KMS-11 (cell line): ENCODE data around the gene DCT.

Source experiments
- H2AFZ ChIP-seq: fragments of 200-600 bp; sonication (generic); 2 replicates; pipeline ENCODE4 v1.6.1; 2016; ENCODE audit warnings: antibody characterized with exemption, mixed run types, low read depth
- H3K27ac ChIP-seq: fragments of 200-600 bp; sonication (generic); 2 replicates; pipeline ENCODE4 v1.6.1; 2016; ENCODE audit warnings: mild to moderate bottlenecking, mixed run types
- H3K27me3 ChIP-seq: fragments of 200-600 bp; sonication (generic); 2 replicates; pipeline ENCODE4 v1.6.1; 2017; ENCODE audit warnings: mild to moderate bottlenecking, low read depth, mixed run types, moderate library complexity; ENCODE audit not compliant: insufficient read depth
- H3K36me3 ChIP-seq: fragments of 200-600 bp; sonication (generic); 2 replicates; pipeline ENCODE4 v1.6.1; 2017; ENCODE audit warnings: mild to moderate bottlenecking, mixed run types; ENCODE audit not compliant: insufficient read depth
- H3K4me1 ChIP-seq: fragments of 200-600 bp; sonication (generic); 2 replicates; pipeline ENCODE4 v1.6.1; 2016; ENCODE audit warnings: mild to moderate bottlenecking, low read depth, mixed run types; ENCODE audit not compliant: poor library complexity, severe bottlenecking
- H3K4me2 ChIP-seq: fragments of 200-600 bp; sonication (generic); 2 replicates; pipeline ENCODE4 v1.7.0; 2016; ENCODE audit warnings: mild to moderate bottlenecking, mixed run types
- H3K4me3 ChIP-seq: fragments of 200-600 bp; sonication (generic); IDR thresholded peaks from 2 replicates; pipeline ENCODE4 v1.6.1; 2017; ENCODE audit warnings: low read depth, low read length, mixed read lengths; ENCODE audit not compliant: insufficient read depth
- H3K79me2 ChIP-seq: fragments of 200-600 bp; sonication (generic); 2 replicates; pipeline ENCODE4 v1.6.1; 2016; ENCODE audit warnings: low read depth, mixed run types; ENCODE audit not compliant: insufficient read depth
- H3K9ac ChIP-seq: fragments of 200-600 bp; sonication (generic); 2 replicates; pipeline ENCODE4 v1.6.1; 2016; ENCODE audit warnings: mild to moderate bottlenecking, mixed run types
- H4K20me1 ChIP-seq: fragments of 200-600 bp; sonication (generic); 2 replicates; pipeline ENCODE4 v1.6.1; 2016; ENCODE audit warnings: mild to moderate bottlenecking, mixed run types; ENCODE audit not compliant: insufficient read depth
- TF ChIP-seq, protein P1 (sequence below): fragments of 200-600 bp; sonication (generic); conservative IDR thresholded peaks from 2 replicates; pipeline ENCODE4 v1.6.1; 2017; ENCODE audit warnings: low read depth, mild to moderate bottlenecking, antibody characterized with exemption, low read length, moderate library complexity, mixed read lengths

The DCT gene

DNA sequence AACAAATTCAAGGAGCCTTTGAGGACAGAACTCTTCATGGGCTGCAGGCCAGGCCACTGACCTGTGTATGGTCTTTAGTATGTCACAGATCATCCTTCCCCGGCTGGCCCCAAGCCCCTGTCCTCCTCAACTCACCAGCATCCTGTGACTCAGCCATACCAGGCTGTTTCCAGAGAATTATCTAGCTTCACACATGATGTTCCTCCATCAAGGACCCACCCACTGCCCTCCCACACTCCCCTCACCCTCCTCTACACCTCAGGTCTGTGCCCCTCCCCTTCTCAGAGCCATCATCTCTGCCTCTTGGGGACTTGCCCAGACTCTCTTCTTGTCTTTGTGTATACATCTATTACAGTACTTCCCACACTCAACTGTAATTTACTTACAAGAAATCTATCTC lies 14.7 kb downstream of the DCT start:
- TF ChIP-seq, protein P1, sequence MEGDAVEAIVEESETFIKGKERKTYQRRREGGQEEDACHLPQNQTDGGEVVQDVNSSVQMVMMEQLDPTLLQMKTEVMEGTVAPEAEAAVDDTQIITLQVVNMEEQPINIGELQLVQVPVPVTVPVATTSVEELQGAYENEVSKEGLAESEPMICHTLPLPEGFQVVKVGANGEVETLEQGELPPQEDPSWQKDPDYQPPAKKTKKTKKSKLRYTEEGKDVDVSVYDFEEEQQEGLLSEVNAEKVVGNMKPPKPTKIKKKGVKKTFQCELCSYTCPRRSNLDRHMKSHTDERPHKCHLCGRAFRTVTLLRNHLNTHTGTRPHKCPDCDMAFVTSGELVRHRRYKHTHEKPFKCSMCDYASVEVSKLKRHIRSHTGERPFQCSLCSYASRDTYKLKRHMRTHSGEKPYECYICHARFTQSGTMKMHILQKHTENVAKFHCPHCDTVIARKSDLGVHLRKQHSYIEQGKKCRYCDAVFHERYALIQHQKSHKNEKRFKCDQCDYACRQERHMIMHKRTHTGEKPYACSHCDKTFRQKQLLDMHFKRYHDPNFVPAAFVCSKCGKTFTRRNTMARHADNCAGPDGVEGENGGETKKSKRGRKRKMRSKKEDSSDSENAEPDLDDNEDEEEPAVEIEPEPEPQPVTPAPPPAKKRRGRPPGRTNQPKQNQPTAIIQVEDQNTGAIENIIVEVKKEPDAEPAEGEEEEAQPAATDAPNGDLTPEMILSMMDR, result no peak
- no peaks in the 10 kb centered on the region for H3K36me3 ChIP-seq

DNA sequence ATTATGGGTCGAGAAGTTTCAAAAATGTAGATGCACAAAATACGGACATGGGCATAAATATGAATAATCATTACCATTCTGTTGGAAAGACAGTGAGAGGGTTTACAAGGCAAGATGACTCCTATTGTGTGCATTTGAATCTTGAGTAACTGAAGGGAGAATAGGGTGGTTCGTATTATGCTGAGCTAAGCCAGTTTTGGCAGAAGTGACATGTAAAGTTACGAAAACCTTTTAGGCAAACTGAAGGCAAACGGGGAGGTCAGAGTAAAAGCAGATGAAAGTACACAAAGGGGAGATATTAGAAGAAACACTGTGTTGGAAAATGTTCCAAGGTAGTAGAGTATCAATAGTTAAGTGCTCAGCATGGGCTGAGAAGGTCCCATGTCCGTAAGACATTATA lies 16.8 kb downstream of the DCT start:
- TF ChIP-seq, protein P1, result no peak
- Histone ChIP-seq H3K79me2 (no peaks in the 10 kb centered on the region), H3K27ac (no peak overlapping the region), H3K4me3 (no peak overlapping the region), H3K27me3 (no peaks in the 10 kb centered on the region), H3K4me1 (no peaks in the 10 kb centered on the region), H4K20me1 (no peaks in the 10 kb centered on the region), H3K4me2 (no peak overlapping the region), H2AFZ (no peak overlapping the region), H3K36me3 (no peaks in the 10 kb centered on the region), H3K9ac (no peak overlapping the region)

More for the DNA sequence above, 14.7 kb downstream of the DCT start:
- Histone ChIP-seq H3K27ac (no peak overlapping the region), H4K20me1 (no peaks in the 10 kb centered on the region), H3K79me2 (no peaks in the 10 kb centered on the region), H3K4me3 (no peak overlapping the region), H3K9ac (no peak overlapping the region), H3K4me2 (no peak overlapping the region), H3K27me3 (no peaks in the 10 kb centered on the region), H2AFZ (no peak overlapping the region), H3K4me1 (no peaks in the 10 kb centered on the region)

DNA sequence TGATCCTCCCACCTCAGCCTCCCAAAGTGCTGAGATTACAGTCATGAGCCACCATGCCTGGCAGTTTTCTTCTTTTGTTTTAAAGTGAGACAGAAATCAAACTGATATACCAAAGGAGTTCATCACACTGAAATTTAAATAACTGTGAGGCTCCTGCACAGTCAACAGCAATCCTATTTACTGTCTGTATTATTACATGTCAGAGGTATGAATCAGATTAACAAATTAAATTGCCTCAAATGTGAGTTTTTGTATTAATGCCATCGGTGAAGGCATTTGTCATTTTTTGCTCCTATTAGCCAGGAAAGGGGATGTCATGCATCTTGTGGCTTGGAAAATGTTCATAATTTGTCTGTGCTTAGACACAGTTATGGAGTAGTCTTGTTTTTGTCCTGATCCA lies 20.4 kb downstream of the DCT start:
- Histone ChIP-seq H3K4me3 (no peak overlapping the region), H3K79me2 (no peaks in the 10 kb centered on the region), H4K20me1 (no peaks in the 10 kb centered on the region), H3K9ac (no peak overlapping the region), H3K4me2 (no peak overlapping the region), H3K36me3 (no peaks in the 10 kb centered on the region), H3K27ac (no peak overlapping the region), H3K27me3 (no peaks in the 10 kb centered on the region), H2AFZ (no peak overlapping the region), H3K4me1 (no peaks in the 10 kb centered on the region)
- TF ChIP-seq, protein P1, result no peak

DNA sequence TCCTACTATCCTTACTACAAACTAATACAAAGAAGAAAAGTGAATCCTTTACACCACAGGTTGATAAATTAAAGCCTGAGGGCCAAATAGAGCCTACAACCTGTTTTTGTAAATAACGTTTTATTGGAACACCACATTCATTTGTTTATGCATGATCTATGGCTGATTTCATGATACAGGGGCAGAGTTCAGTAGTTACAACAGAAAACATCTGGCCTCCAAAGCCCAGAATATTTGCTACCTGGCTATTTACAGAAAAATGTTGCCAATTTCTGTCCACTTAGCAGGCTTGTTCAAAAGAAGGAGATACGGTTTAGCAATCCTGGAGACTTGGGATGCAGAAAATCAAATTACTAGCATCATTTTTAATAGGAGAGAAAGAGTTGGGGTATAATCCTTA lies 24.1 kb downstream of the DCT start:
- no peak overlapping the region for H3K4me2 ChIP-seq
- no peaks in the 10 kb centered on the region for H3K27me3 ChIP-seq
- no peak overlapping the region for H3K4me3 ChIP-seq
- no peak overlapping the region for H3K27ac ChIP-seq
- H2AFZ ChIP-seq, result no peak overlapping the region
- TF ChIP-seq, protein P1, result no peak
- no peaks in the 10 kb centered on the region for H3K36me3 ChIP-seq
- no peaks in the 10 kb centered on the region for H3K79me2 ChIP-seq
- no peaks in the 10 kb centered on the region for H3K4me1 ChIP-seq
- no peaks in the 10 kb centered on the region for H4K20me1 ChIP-seq
- no peak overlapping the region for H3K9ac ChIP-seq

DNA sequence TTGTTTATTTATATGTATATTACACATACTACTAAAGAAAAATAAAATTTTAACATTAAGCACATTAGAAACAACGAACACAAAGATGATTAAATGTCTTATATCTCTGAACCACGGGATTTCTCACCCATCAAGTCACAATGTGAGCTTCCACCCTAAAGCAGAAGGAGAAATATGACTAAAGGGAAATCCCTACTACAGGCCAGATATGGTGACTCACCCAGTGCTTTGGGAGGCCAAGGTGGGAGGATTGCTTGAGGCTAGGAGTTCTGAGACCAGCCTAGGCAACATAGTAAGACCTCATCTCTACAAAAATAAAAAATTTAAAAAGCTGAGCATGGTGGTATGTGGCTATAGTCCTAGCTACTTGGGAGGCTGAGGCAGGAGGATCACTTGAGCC lies 24.6 kb downstream of the DCT start:
- TF ChIP-seq, protein P1, result no peak
- H3K4me1 ChIP-seq, result no peaks in the 10 kb centered on the region
- H2AFZ ChIP-seq, result no peak overlapping the region
- H3K27me3 ChIP-seq, result no peaks in the 10 kb centered on the region
- no peak overlapping the region for H3K9ac ChIP-seq
- H3K36me3 ChIP-seq, result no peaks in the 10 kb centered on the region
- no peak overlapping the region for H3K27ac ChIP-seq
- no peak overlapping the region for H3K4me3 ChIP-seq
- H4K20me1 ChIP-seq, result no peaks in the 10 kb centered on the region
- H3K79me2 ChIP-seq, result no peaks in the 10 kb centered on the region
- no peak overlapping the region for H3K4me2 ChIP-seq
